SK-N-SH treated with all-trans-retinoic acid at 6 μM for 48 hours (cell line): ENCODE results near the gene OR9Q1.

Experiments
- ATAC-seq: fragments of 200-7000 bp; cut with Tn5 transposase; 3 replicates; pipeline ENCODE4 v1.9.1; 2020; ENCODE audit warnings: mild to moderate bottlenecking, moderate library complexity
- ARNTL ChIP-seq: fragments of 450-650 bp; formaldehyde crosslinking; IDR thresholded peaks from 2 replicates; pipeline ENCODE4 v1.5.0; 2020; ENCODE audit warnings: low read depth, mild to moderate bottlenecking, moderate library complexity, borderline replicate concordance
- BACH2 ChIP-seq: fragments of 250-450 bp; sonication (Bioruptor Pico); IDR thresholded peaks from 2 replicates; pipeline ENCODE4 v1.9.0; 2021; ENCODE audit warnings: mild to moderate bottlenecking, borderline replicate concordance
- CSDC2 ChIP-seq: fragments of 250-450 bp; sonication (Bioruptor Pico); IDR thresholded peaks from 2 replicates; pipeline ENCODE4 v1.5.0; 2020; ENCODE audit warnings: mild to moderate bottlenecking, moderate library complexity
- ESRRG ChIP-seq: fragments of 250-450 bp; sonication (Bioruptor Pico); IDR thresholded peaks from 2 replicates; pipeline ENCODE4 v1.6.1; 2021; ENCODE audit warnings: mild to moderate bottlenecking
- GLIS3 ChIP-seq: fragments of 250-450 bp; sonication (Bioruptor Pico); IDR thresholded peaks from 2 replicates; pipeline ENCODE4 v1.5.0; 2020; ENCODE audit warnings: mild to moderate bottlenecking, moderate library complexity
- ISL1 ChIP-seq: fragments of 250-450 bp; sonication (Bioruptor Pico); IDR thresholded peaks from 2 replicates; pipeline ENCODE4 v2.1.2; 2022; ENCODE audit warnings: mild to moderate bottlenecking, moderate library complexity
- OSR1 ChIP-seq: fragments of 250-450 bp; sonication (Bioruptor Pico); IDR thresholded peaks from 2 replicates; pipeline ENCODE4 v1.8.0; 2022; ENCODE audit warnings: moderate library complexity, mild to moderate bottlenecking, inconsistent platforms
- PPARA ChIP-seq: fragments of 250-450 bp; sonication (Bioruptor Pico); IDR thresholded peaks from 2 replicates; pipeline ENCODE4 v1.5.0; 2020; ENCODE audit warnings: mild to moderate bottlenecking, borderline replicate concordance
- RARB ChIP-seq: fragments of 250-450 bp; sonication (Bioruptor Pico); IDR thresholded peaks from 2 replicates; pipeline ENCODE4 v1.8.0; 2021; ENCODE audit warnings: mild to moderate bottlenecking, moderate library complexity
- SNAI2 ChIP-seq: fragments of 250-450 bp; sonication (Bioruptor Pico); IDR thresholded peaks from 2 replicates; pipeline ENCODE4 v1.5.0; 2020; ENCODE audit warnings: mild to moderate bottlenecking, moderate library complexity
- TCF4 ChIP-seq: fragments of 250-450 bp; sonication (Bioruptor Pico); IDR thresholded peaks from 2 replicates; pipeline ENCODE4 v1.8.0; 2021; ENCODE audit warnings: mild to moderate bottlenecking, moderate library complexity, borderline replicate concordance
- TOX ChIP-seq: fragments of 250-450 bp; sonication (Bioruptor Pico); IDR thresholded peaks from 2 replicates; pipeline ENCODE4 v1.8.0; 2021; ENCODE audit warnings: mild to moderate bottlenecking, moderate library complexity, borderline replicate concordance
- ZC3H10 ChIP-seq: fragments of 250-450 bp; sonication (Bioruptor Pico); IDR thresholded peaks from 2 replicates; pipeline ENCODE4 v1.5.1; 2021; ENCODE audit warnings: mild to moderate bottlenecking, moderate library complexity
- ZFP3 ChIP-seq: fragments of 250-450 bp; sonication (Bioruptor Pico); IDR thresholded peaks from 2 replicates; pipeline ENCODE4 v1.5.0; 2020; ENCODE audit warnings: mild to moderate bottlenecking, moderate library complexity
- ZNF565 ChIP-seq: fragments of 450-650 bp; formaldehyde crosslinking; conservative IDR thresholded peaks from 2 replicates; pipeline ENCODE4 v1.5.0; 2020; ENCODE audit warnings: low read depth, mild to moderate bottlenecking, moderate library complexity
- ZNF70 ChIP-seq: fragments of 450-650 bp; formaldehyde crosslinking; IDR thresholded peaks from 2 replicates; pipeline ENCODE4 v1.5.0; 2020; ENCODE audit warnings: mild to moderate bottlenecking, moderate library complexity
- ZNF8 ChIP-seq: fragments of 450-650 bp; formaldehyde crosslinking; IDR thresholded peaks from 2 replicates; pipeline ENCODE4 v1.5.0; 2020; ENCODE audit warnings: mild to moderate bottlenecking, moderate library complexity
- TF ChIP-seq, protein P1 (sequence below): fragments of 250-450 bp; sonication (Bioruptor Pico); IDR thresholded peaks from 2 replicates; pipeline ENCODE4 v1.5.1; 2020; ENCODE audit warnings: low read depth, mild to moderate bottlenecking, moderate library complexity
- TF ChIP-seq, protein P2 (sequence below): fragments of 250-450 bp; sonication (Bioruptor Pico); IDR thresholded peaks from 2 replicates; pipeline ENCODE4 v1.5.1; 2021; ENCODE audit warnings: mild to moderate bottlenecking, moderate library complexity
- TF ChIP-seq, protein P3 (sequence below): fragments of 250-450 bp; sonication (Bioruptor Pico); IDR thresholded peaks from 2 replicates; pipeline ENCODE4 v1.8.0; 2021; ENCODE audit warnings: low read depth, mild to moderate bottlenecking, moderate library complexity, borderline replicate concordance
- TF ChIP-seq, protein P4 (sequence below): fragments of 250-450 bp; sonication (Bioruptor Pico); IDR thresholded peaks from 2 replicates; pipeline ENCODE4 v1.8.0; 2020; ENCODE audit warnings: mild to moderate bottlenecking, moderate library complexity, borderline replicate concordance
- TF ChIP-seq, protein P5 (sequence below): fragments of 250-450 bp; sonication (Bioruptor Pico); IDR thresholded peaks from 2 replicates; pipeline ENCODE4 v1.5.0; 2020; ENCODE audit warnings: mild to moderate bottlenecking, moderate library complexity

Gene OR9Q1

DNA sequence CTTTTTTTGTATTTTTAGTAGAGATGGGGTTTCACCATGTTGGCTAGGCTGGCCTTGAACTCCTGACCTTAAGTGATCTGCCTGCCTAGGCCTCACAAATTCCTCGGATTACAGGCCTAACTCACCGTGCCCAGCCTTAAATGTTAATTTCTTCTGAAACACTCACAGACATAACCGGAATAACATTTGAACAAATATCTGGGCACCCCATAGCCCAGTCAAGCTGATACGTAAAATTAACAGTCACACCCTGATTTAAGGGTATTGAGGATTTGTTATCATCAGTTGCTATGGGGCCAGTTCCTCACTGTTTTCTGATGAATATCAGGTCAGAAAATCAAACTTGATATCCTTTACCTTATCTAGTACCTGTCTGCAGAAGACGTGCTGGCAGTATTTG, 23.0 kb upstream of the OR9Q1 start:
- TF ChIP-seq, protein P1, sequence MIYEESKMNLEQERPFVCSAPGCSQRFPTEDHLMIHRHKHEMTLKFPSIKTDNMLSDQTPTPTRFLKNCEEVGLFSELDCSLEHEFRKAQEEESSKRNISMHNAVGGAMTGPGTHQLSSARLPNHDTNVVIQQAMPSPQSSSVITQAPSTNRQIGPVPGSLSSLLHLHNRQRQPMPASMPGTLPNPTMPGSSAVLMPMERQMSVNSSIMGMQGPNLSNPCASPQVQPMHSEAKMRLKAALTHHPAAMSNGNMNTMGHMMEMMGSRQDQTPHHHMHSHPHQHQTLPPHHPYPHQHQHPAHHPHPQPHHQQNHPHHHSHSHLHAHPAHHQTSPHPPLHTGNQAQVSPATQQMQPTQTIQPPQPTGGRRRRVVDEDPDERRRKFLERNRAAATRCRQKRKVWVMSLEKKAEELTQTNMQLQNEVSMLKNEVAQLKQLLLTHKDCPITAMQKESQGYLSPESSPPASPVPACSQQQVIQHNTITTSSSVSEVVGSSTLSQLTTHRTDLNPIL (CRISPR knock-in tag): no peak
- no peak for TF ChIP-seq OSR1

DNA sequence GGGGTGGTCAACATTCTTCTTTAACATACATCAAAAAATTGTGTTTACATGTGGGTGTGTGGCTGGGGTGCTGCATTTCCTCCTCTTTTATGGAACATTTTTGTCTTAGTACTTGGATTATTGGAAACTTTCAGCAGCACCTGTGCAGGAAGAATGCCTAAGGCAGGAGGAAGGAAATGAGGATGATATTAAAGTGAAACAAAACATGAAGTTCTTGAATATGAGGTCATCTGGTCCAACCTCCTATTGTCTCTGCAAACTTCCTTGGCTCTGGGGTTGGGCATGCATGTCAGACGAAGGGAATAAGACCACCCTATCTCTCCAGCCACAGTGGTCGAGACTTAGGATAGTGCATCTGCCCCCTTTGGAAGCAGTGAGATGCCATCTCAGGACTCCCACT, 20.6 kb upstream of the OR9Q1 start:
- TF ChIP-seq ISL1 (no peak), ZNF8 (no peak), CSDC2 (CRISPR knock-in tag) (no peak), PPARA (CRISPR knock-in tag) (no peak), TCF4 (no peak), ZNF70 (CRISPR knock-in tag) (no peak), SNAI2 (no peak)
- TF ChIP-seq, protein P2, sequence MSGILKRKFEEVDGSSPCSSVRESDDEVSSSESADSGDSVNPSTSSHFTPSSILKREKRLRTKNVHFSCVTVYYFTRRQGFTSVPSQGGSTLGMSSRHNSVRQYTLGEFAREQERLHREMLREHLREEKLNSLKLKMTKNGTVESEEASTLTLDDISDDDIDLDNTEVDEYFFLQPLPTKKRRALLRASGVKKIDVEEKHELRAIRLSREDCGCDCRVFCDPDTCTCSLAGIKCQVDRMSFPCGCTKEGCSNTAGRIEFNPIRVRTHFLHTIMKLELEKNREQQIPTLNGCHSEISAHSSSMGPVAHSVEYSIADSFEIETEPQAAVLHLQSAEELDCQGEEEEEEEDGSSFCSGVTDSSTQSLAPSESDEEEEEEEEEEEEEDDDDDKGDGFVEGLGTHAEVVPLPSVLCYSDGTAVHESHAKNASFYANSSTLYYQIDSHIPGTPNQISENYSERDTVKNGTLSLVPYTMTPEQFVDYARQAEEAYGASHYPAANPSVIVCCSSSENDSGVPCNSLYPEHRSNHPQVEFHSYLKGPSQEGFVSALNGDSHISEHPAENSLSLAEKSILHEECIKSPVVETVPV (CRISPR knock-in tag): no peak
- TF ChIP-seq, protein P3, sequence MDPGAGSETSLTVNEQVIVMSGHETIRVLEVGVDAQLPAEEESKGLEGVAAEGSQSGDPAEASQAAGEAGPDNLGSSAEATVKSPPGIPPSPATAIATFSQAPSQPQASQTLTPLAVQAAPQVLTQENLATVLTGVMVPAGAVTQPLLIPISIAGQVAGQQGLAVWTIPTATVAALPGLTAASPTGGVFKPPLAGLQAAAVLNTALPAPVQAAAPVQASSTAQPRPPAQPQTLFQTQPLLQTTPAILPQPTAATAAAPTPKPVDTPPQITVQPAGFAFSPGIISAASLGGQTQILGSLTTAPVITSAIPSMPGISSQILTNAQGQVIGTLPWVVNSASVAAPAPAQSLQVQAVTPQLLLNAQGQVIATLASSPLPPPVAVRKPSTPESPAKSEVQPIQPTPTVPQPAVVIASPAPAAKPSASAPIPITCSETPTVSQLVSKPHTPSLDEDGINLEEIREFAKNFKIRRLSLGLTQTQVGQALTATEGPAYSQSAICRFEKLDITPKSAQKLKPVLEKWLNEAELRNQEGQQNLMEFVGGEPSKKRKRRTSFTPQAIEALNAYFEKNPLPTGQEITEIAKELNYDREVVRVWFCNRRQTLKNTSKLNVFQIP (CRISPR knock-in tag): no peak
- no peak for ATAC-seq

More for the DNA sequence above, 23.0 kb upstream of the OR9Q1 start:
- no peak for ATAC-seq

DNA sequence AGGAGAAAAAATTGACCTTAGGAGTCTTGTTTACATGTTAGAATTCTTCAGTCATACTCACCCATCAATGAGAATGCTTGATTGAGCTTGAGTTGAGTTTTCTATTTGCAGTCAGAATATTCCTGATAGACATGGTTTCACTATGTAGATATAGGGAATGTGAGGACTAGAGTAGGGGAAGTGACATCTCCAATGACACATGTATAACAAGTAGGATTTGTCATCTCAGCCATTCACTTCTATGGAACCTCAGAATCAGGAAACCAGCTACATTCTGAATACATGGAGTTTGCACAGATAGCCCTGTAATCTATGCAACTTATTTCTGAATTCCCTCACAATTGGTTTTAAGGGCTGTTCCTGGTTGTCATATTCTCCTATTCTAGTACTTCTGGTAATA, 20.1 kb upstream of the OR9Q1 start:
- ATAC-seq: no peak

More for the DNA sequence above, 20.1 kb upstream of the OR9Q1 start:
- TF ChIP-seq RARB (CRISPR knock-in tag) (no peak), ZC3H10 (CRISPR knock-in tag) (no peak), OSR1 (no peak), ZNF8 (no peak), TCF4 (no peak), ZNF565 (CRISPR knock-in tag) (no peak), ISL1 (no peak), GLIS3 (CRISPR knock-in tag) (no peak), ARNTL (no peak), BACH2 (CRISPR knock-in tag) (no peak), PPARA (CRISPR knock-in tag) (no peak), TOX (CRISPR knock-in tag) (no peak), ESRRG (CRISPR knock-in tag) (no peak), ZFP3 (CRISPR knock-in tag) (no peak), CSDC2 (CRISPR knock-in tag) (no peak)
- TF ChIP-seq, protein P4, sequence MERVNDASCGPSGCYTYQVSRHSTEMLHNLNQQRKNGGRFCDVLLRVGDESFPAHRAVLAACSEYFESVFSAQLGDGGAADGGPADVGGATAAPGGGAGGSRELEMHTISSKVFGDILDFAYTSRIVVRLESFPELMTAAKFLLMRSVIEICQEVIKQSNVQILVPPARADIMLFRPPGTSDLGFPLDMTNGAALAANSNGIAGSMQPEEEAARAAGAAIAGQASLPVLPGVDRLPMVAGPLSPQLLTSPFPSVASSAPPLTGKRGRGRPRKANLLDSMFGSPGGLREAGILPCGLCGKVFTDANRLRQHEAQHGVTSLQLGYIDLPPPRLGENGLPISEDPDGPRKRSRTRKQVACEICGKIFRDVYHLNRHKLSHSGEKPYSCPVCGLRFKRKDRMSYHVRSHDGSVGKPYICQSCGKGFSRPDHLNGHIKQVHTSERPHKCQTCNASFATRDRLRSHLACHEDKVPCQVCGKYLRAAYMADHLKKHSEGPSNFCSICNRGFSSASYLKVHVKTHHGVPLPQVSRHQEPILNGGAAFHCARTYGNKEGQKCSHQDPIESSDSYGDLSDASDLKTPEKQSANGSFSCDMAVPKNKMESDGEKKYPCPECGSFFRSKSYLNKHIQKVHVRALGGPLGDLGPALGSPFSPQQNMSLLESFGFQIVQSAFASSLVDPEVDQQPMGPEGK (CRISPR knock-in tag): no peak
- TF ChIP-seq, protein P2 (CRISPR knock-in tag): no peak
- TF ChIP-seq, protein P1 (CRISPR knock-in tag): no peak
- TF ChIP-seq, protein P5, sequence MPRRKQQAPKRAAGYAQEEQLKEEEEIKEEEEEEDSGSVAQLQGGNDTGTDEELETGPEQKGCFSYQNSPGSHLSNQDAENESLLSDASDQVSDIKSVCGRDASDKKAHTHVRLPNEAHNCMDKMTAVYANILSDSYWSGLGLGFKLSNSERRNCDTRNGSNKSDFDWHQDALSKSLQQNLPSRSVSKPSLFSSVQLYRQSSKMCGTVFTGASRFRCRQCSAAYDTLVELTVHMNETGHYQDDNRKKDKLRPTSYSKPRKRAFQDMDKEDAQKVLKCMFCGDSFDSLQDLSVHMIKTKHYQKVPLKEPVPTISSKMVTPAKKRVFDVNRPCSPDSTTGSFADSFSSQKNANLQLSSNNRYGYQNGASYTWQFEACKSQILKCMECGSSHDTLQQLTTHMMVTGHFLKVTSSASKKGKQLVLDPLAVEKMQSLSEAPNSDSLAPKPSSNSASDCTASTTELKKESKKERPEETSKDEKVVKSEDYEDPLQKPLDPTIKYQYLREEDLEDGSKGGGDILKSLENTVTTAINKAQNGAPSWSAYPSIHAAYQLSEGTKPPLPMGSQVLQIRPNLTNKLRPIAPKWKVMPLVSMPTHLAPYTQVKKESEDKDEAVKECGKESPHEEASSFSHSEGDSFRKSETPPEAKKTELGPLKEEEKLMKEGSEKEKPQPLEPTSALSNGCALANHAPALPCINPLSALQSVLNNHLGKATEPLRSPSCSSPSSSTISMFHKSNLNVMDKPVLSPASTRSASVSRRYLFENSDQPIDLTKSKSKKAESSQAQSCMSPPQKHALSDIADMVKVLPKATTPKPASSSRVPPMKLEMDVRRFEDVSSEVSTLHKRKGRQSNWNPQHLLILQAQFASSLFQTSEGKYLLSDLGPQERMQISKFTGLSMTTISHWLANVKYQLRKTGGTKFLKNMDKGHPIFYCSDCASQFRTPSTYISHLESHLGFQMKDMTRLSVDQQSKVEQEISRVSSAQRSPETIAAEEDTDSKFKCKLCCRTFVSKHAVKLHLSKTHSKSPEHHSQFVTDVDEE (CRISPR knock-in tag): no peak
- TF ChIP-seq, protein P3 (CRISPR knock-in tag): no peak
